SH-SY5Y (cell line): ENCODE data around the gene GNA15.

Experiments used
- GATA2 ChIP-seq: IDR thresholded peaks from 2 replicates; pipeline ENCODE4 v1.6.1; 2011; ENCODE audit warnings: mild to moderate bottlenecking, low read depth, low read length
- GATA3 ChIP-seq: IDR thresholded peaks from 2 replicates; pipeline ENCODE4 v1.6.1; 2011; ENCODE audit warnings: low read depth, mild to moderate bottlenecking, low read length, moderate library complexity

- TF ChIP-seq GATA2 (no peak), GATA3 (no peak)
These were observed 4.8 kb downstream of the GNA15 start for GRCh38 chr19:3140667-3141038.
